CD4-positive, alpha-beta T cell (primary cell): ENCODE results near the gene TOMM22. TPM values are rescaled to one million over a fixed set of nuclear protein-coding genes. Genes with fewer than 3 reads are reported as not detected.

Experiments used
- ATAC-seq: fragments of 200-7000 bp; cut with Tn5 transposase; one replicate; pipeline ENCODE4 v1.10.0; 2022; ENCODE audit warnings: mild to moderate bottlenecking; ENCODE audit not compliant: poor library complexity
- CTCF ChIA-PET: fragments of 350-600 bp; sonication (Branson Sonifier 250); formaldehyde crosslinking; loops from one replicate; lab custom pipeline; 2021; ENCODE audit warnings: antibody characterized with exemption, inconsistent platforms; lab: Charles Lee
- POLR2A ChIA-PET: fragments of 350-600 bp; sonication (Branson Sonifier 250); formaldehyde crosslinking; loops from one replicate; lab custom pipeline; 2021; ENCODE audit warnings: antibody characterized with exemption, inconsistent platforms; lab: Charles Lee
- DNase-seq, 14 experiments: peaks; one replicate each; pipeline ENCODE4 v3.0.0-alpha.2; 2013 to 2020; ENCODE audit warnings: mixed read lengths in 2 of 14
- H3K27ac ChIP-seq, 2 donors: one replicate each; pipeline versions ENCODE4 v1.5.1 to v1.7.0; 2013; ENCODE audit warnings: low read length in 2 of 2, low read depth in 1 of 2, mild to moderate bottlenecking in 1 of 2
- H3K27me3 ChIP-seq, 2 experiments: 1 replicate in 1 of 2; 2 replicates in 1 of 2; pipeline versions ENCODE4 v1.6.1 to v1.7.0; 2013; ENCODE audit warnings: low read length in 2 of 2, control low read depth in 1 of 2, mild to moderate bottlenecking in 1 of 2, moderate library complexity in 1 of 2; ENCODE audit not compliant: insufficient read depth in 2 of 2, control insufficient read depth in 1 of 2
- H3K36me3 ChIP-seq: one replicate; pipeline ENCODE4 v1.6.1; 2013; ENCODE audit warnings: low read length, control low read depth; ENCODE audit not compliant: insufficient read depth
- H3K4me1 ChIP-seq: one replicate; pipeline ENCODE4 v1.6.1; 2013; ENCODE audit warnings: low read length, control low read depth; ENCODE audit not compliant: insufficient read depth
- H3K4me3 ChIP-seq: one replicate; pipeline ENCODE4 v1.5.1; 2013; ENCODE audit warnings: mild to moderate bottlenecking, low read length, moderate library complexity
- H3K9me3 ChIP-seq, 2 experiments: 1 replicate in 1 of 2; 2 replicates in 1 of 2; pipeline versions ENCODE4 v1.6.1 to v1.7.0; 2013; ENCODE audit warnings: low read length in 2 of 2, mild to moderate bottlenecking in 2 of 2, control low read depth in 1 of 2, moderate library complexity in 1 of 2; ENCODE audit not compliant: control insufficient read depth in 1 of 2, insufficient read depth in 1 of 2
- H3K27ac Mint-ChIP-seq: one replicate; pipeline ENCODE4 v1.8.0; 2020; ENCODE audit warnings: mixed read lengths
- H3K27me3 Mint-ChIP-seq: one replicate; pipeline ENCODE4 v1.8.0; 2021; ENCODE audit warnings: mixed read lengths
- H3K36me3 Mint-ChIP-seq: one replicate; pipeline ENCODE4 v1.8.0; 2021; ENCODE audit warnings: low read depth, mixed read lengths
- H3K4me1 Mint-ChIP-seq: one replicate; pipeline ENCODE4 v1.8.0; 2021; ENCODE audit warnings: low read depth, mixed read lengths
- H3K4me3 Mint-ChIP-seq: one replicate; pipeline ENCODE4 v1.8.0; 2020; ENCODE audit warnings: mild to moderate bottlenecking, mixed read lengths
- H3K9me3 Mint-ChIP-seq: one replicate; pipeline ENCODE4 v1.8.0; 2020; ENCODE audit warnings: mixed read lengths
- intact Hi-C, 2 experiments: fragments of 100-400 bp; cut with DNase I in 1 of 2; cut with micrococcal nuclease in 1 of 2; formaldehyde crosslinking; loops; one replicate each; pipeline versions ENCODE4 v1.15.1 to v1.9.0; 2023 to 2025; cut with DNase I, micrococcal nuclease
- total RNA-seq, 174 experiments: library from RNA in 2 of 174; stranded (reverse) in 2 of 174; gene quantifications; one replicate each; pipeline ENCODE4 v1.2.3 and lab custom pipeline; 2021 to 2026
- TF ChIP-seq, protein P1 (sequence below): fragments of 200-600 bp; IDR thresholded peaks from one replicate; pipeline ENCODE4 v1.8.0; 2022; ENCODE audit warnings: antibody characterized with exemption, mild to moderate bottlenecking

TOMM22 gene
- total RNA-seq, 2 experiments from 2014 or later: 53.7 to 54.8 TPM

DNA sequence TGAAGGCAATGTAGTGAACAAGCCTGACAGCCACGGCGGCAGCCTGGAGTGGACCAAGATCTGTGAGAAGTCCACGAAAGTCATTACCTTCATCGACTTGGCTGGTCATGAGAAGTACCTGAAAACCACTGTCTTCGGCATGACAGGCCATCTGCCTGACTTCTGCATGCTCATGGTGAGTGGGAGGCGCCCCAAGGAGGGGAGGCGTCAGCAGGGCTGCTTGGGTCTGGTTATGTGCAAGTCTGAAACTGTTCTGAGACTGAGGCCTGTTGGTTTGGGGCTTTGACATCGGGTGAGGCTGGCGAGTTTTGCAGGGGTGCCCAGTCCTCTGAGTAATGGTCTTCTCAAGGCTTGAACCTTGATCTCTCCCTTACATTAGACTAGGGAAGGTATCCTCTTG lies 35.1 kb downstream of the TOMM22 start:
- TF ChIP-seq, protein P1, sequence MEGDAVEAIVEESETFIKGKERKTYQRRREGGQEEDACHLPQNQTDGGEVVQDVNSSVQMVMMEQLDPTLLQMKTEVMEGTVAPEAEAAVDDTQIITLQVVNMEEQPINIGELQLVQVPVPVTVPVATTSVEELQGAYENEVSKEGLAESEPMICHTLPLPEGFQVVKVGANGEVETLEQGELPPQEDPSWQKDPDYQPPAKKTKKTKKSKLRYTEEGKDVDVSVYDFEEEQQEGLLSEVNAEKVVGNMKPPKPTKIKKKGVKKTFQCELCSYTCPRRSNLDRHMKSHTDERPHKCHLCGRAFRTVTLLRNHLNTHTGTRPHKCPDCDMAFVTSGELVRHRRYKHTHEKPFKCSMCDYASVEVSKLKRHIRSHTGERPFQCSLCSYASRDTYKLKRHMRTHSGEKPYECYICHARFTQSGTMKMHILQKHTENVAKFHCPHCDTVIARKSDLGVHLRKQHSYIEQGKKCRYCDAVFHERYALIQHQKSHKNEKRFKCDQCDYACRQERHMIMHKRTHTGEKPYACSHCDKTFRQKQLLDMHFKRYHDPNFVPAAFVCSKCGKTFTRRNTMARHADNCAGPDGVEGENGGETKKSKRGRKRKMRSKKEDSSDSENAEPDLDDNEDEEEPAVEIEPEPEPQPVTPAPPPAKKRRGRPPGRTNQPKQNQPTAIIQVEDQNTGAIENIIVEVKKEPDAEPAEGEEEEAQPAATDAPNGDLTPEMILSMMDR: no peak
- Mint-ChIP-seq H3K9me3 (no peaks in the 10 kb centered on the region), H3K27ac (peak overlapping the region; percentile 34), H3K4me3 (no peak overlapping the region), H3K27me3 (no peaks in the 10 kb centered on the region), H3K4me1 (peaks cover 36% of the 10 kb centered on the region), H3K36me3 (peaks cover 94% of the 10 kb centered on the region)
- CTCF ChIA-PET: interaction anchor here (2.0 kb wide), 1 partner anchor 16 kb away, joined by 5 read pairs; no protein-coding TSS in a partner anchor
- Histone ChIP-seq H3K4me1 (peaks cover 35% of the 10 kb centered on the region), H3K4me3 (no peak overlapping the region), H3K9me3 (no peaks in the 10 kb centered on the region), H3K27ac (no peak overlapping the region), H3K36me3 (peaks cover 64% of the 10 kb centered on the region), H3K27me3 (no peaks in the 10 kb centered on the region)
- ATAC-seq: no peak
- intact Hi-C loops: no loop called here
- POLR2A ChIA-PET: interaction anchor here (2.6 kb wide), 1 partner anchor 15 kb away, joined by 7 read pairs; no protein-coding TSS in a partner anchor
- DNase-seq: no peak

GRCh38 chr22:38717244-38717643 lies 35.5 kb downstream of the TOMM22 start:
- Mint-ChIP-seq H3K27ac (peak overlapping the region; percentile 34), H3K9me3 (no peaks in the 10 kb centered on the region), H3K27me3 (no peaks in the 10 kb centered on the region), H3K4me1 (peaks cover 31% of the 10 kb centered on the region), H3K4me3 (no peak overlapping the region), H3K36me3 (peaks cover 94% of the 10 kb centered on the region)
- intact Hi-C loops: no loop called here
- CTCF ChIA-PET: interaction anchor here (1.3 to 2.0 kb wide), 2 partner anchors 15 to 36 kb away, joined by 4 to 5 read pairs; partner anchors contain the start of gene TOMM22
- no peak overlapping the region for H3K27ac ChIP-seq
- H3K27me3 ChIP-seq: no peaks in the 10 kb centered on the region
- peaks cover 31% of the 10 kb centered on the region for H3K4me1 ChIP-seq
- TF ChIP-seq, protein P1: no peak
- no peak overlapping the region for H3K4me3 ChIP-seq
- no peaks in the 10 kb centered on the region for H3K9me3 ChIP-seq
- ATAC-seq (no peak), DNase-seq (no peak)
- H3K36me3 ChIP-seq: peaks cover 68% of the 10 kb centered on the region
- POLR2A ChIA-PET: interaction anchor here (1.7 kb wide), 1 partner anchor 12 kb away, joined by 6 read pairs; the partner anchor contains the start of gene GTPBP1

DNA sequence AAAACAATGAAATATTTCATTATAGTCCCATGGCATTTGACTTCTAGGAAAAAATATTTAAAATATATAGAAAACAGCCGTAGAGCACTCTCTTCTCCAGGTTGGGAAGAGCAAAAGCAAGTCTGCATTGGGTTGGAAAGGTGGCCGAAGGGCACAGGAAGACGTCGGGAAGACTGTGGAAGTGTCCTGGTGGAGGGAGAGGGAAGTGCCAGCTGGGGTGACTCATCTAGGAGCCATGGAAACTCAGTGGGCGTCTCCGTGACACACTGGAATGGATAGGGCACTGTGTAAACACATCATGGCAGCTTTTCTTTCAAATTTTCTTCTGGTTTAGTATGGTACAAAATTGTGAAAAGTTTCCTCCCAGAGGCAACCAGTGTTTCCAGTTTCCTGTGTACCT lies 36.7 kb downstream of the TOMM22 start:
- POLR2A ChIA-PET: interaction anchor here (1.7 to 3.2 kb wide), 2 partner anchors 13 kb away, joined by 6 to 10 read pairs; partner anchors contain the start of gene GTPBP1
- Mint-ChIP-seq H3K4me1 (peaks cover 20% of the 10 kb centered on the region), H3K36me3 (peaks cover 94% of the 10 kb centered on the region), H3K27ac (peak overlapping the region; percentile 15), H3K27me3 (no peaks in the 10 kb centered on the region), H3K9me3 (no peaks in the 10 kb centered on the region), H3K4me3 (no peak overlapping the region)
- H3K36me3 ChIP-seq: peaks cover 71% of the 10 kb centered on the region
- no peak overlapping the region for H3K4me3 ChIP-seq
- peaks cover 20% of the 10 kb centered on the region for H3K4me1 ChIP-seq
- DNase-seq (peak in 1 of 14 experiments; percentile 31), ATAC-seq (peak; percentile 39)
- H3K9me3 ChIP-seq: no peaks in the 10 kb centered on the region
- CTCF ChIA-PET: interaction anchor here (1.3 to 2.0 kb wide), 2 partner anchors 14 to 37 kb away, joined by 4 to 5 read pairs; partner anchors contain the start of gene TOMM22
- intact Hi-C loops: no loop called here
- no peak overlapping the region for H3K27ac ChIP-seq
- H3K27me3 ChIP-seq: no peaks in the 10 kb centered on the region
- TF ChIP-seq, protein P1: no peak
